HL-60 (cell line): ENCODE measurements around the gene P2RY12.

ENCODE experiments used
- DNase-seq, 2 experiments: peaks; one replicate each; pipeline ENCODE4 v3.0.0-alpha.2; 2010 to 2020; ENCODE audit warnings: low read depth in 1 of 2, low spot score in 1 of 2
- H3K27ac ChIP-seq: fragments of 250-450 bp; sonication (Bioruptor Pico); replicated peaks from 2 replicates; pipeline ENCODE4 v1.5.1; 2020; ENCODE audit warnings: mild to moderate bottlenecking, moderate library complexity
- H3K27me3 ChIP-seq: fragments of 250-450 bp; sonication (Bioruptor Pico); 2 replicates; pipeline ENCODE4 v1.5.1; 2021; ENCODE audit warnings: mild to moderate bottlenecking, moderate library complexity; ENCODE audit not compliant: insufficient read depth, poor library complexity, severe bottlenecking
- H3K4me3 ChIP-seq: replicated peaks from 2 replicates; pipeline ENCODE4 v1.5.1; 2011; ENCODE audit warnings: mild to moderate bottlenecking, control low read depth, low read length; ENCODE audit not compliant: insufficient read depth
- CTCF ChIP-seq: IDR thresholded peaks from one replicate; pipeline ENCODE4 v1.5.1; 2011; ENCODE audit warnings: low read length, control low read depth, inconsistent platforms; ENCODE audit not compliant: insufficient read depth
- GABPA ChIP-seq: IDR thresholded peaks from 2 replicates; pipeline ENCODE4 v1.6.1; 2012; ENCODE audit warnings: low read depth
- POLR2AphosphoS5 ChIP-seq: IDR thresholded peaks from 2 replicates; pipeline ENCODE4 v1.6.1; 2012; ENCODE audit warnings: low read depth
- REST ChIP-seq: IDR thresholded peaks from 2 replicates; pipeline ENCODE4 v1.6.1; 2012; ENCODE audit warnings: low read depth; ENCODE audit not compliant: insufficient replicate concordance
- SPI1 ChIP-seq: IDR thresholded peaks from 2 replicates; pipeline ENCODE4 v1.6.1; 2012; ENCODE audit warnings: low read depth, mild to moderate bottlenecking, borderline replicate concordance

P2RY12 gene

GRCh38 chr3:151309566-151309965, 75.0 kb downstream of the P2RY12 start:
- Histone ChIP-seq H3K4me3 (no peak overlapping the region), H3K27ac (no peak overlapping the region), H3K27me3 (no peaks in the 10 kb centered on the region)
- no peak for DNase-seq
- TF ChIP-seq CTCF = no peak
- no peak for TF ChIP-seq REST
- no peak for TF ChIP-seq POLR2AphosphoS5
- TF ChIP-seq GABPA = no peak
- no peak for TF ChIP-seq SPI1

- TF ChIP-seq SPI1 = no peak
- TF ChIP-seq GABPA = no peak
- no peak for TF ChIP-seq POLR2AphosphoS5
- TF ChIP-seq CTCF = no peak
- no peak for TF ChIP-seq REST
- Histone ChIP-seq H3K27me3 (no peaks in the 10 kb centered on the region), H3K4me3 (no peak overlapping the region), H3K27ac (no peak overlapping the region)
- DNase-seq = no peak
Observed at GRCh38 chr3:151307583-151308488, 76.7 kb downstream of the P2RY12 start.

- no peaks in the 10 kb centered on the region for H3K27me3 ChIP-seq
- DNase-seq = no peak
- no peak overlapping the region for H3K4me3 ChIP-seq
- TF ChIP-seq SPI1 = no peak
- no peak for TF ChIP-seq GABPA
- TF ChIP-seq POLR2AphosphoS5 = no peak
- no peak for TF ChIP-seq CTCF
- TF ChIP-seq REST = no peak
- no peak overlapping the region for H3K27ac ChIP-seq
Observed at GRCh38 chr3:151307131-151307530, 77.4 kb downstream of the P2RY12 start.
